CD14-positive monocyte (primary cell): ENCODE measurements around the gene SAV1. TPM values are rescaled to one million over a fixed set of nuclear protein-coding genes. Genes with fewer than 3 reads are reported as not detected.

ENCODE experiments used
- DNase-seq, 3 donors: peaks; one replicate each; pipeline ENCODE4 v3.0.0-alpha.2; 2011 to 2022
- H2AFZ ChIP-seq: 2 replicates; pipeline ENCODE4 v1.6.0; 2012; ENCODE audit warnings: mild to moderate bottlenecking, low read depth, low read length, inconsistent platforms; ENCODE audit not compliant: insufficient read depth, poor library complexity, severe bottlenecking
- H3K27ac ChIP-seq, 2 donors: 1 replicate in 1 of 2; 2 replicates in 1 of 2; pipeline ENCODE4 v1.5.1; 2012 to 2013; ENCODE audit warnings: low read length in 2 of 2, control low read depth in 1 of 2, inconsistent platforms in 1 of 2, low read depth in 1 of 2, mild to moderate bottlenecking in 1 of 2
- H3K27me3 ChIP-seq, 2 donors: one replicate each; pipeline versions ENCODE4 v1.6.0 to v1.6.1; 2011 to 2013; ENCODE audit warnings: low read length in 2 of 2; ENCODE audit not compliant: control insufficient read depth in 2 of 2, insufficient read depth in 2 of 2
- H3K36me3 ChIP-seq, 2 donors: replicated peaks in 1 of 2; 1 replicate in 1 of 2; 2 replicates in 1 of 2; pipeline versions ENCODE4 v1.5.1 to v1.6.1; 2012 to 2013; ENCODE audit warnings: low read length in 2 of 2, control low read depth in 1 of 2, inconsistent platforms in 1 of 2, mild to moderate bottlenecking in 1 of 2; ENCODE audit not compliant: insufficient read depth in 2 of 2, control insufficient read depth in 1 of 2
- H3K4me1 ChIP-seq, 2 donors: 1 replicate in 1 of 2; 2 replicates in 1 of 2; pipeline versions ENCODE4 v1.5.1 to v1.6.1; 2012 to 2013; ENCODE audit warnings: low read length in 2 of 2, control low read depth in 1 of 2, inconsistent platforms in 1 of 2, mild to moderate bottlenecking in 1 of 2, moderate library complexity in 1 of 2; ENCODE audit not compliant: insufficient read depth in 2 of 2, control insufficient read depth in 1 of 2
- H3K4me2 ChIP-seq: replicated peaks from 2 replicates; pipeline ENCODE3; 2012; ENCODE audit warnings: low read length, moderate library complexity, mild to moderate bottlenecking; ENCODE audit not compliant: poor library complexity, severe bottlenecking; ENCODE audit errors: extremely low read depth
- H3K4me3 ChIP-seq, 3 experiments: fragments of 200-600 bp in 1 of 3; sonication (generic) in 1 of 3; replicated peaks in 1 of 3; 1 replicate in 2 of 3; 2 replicates in 1 of 3; pipeline ENCODE4 v1.5.1; 2011 to 2013; ENCODE audit warnings: low read length in 3 of 3, mild to moderate bottlenecking in 3 of 3, control low read depth in 2 of 3, low read depth in 2 of 3, inconsistent platforms in 1 of 3, moderate library complexity in 1 of 3
- H3K79me2 ChIP-seq: 2 replicates; pipeline ENCODE4 v1.6.0; 2012; ENCODE audit warnings: mild to moderate bottlenecking, control low read depth, inconsistent platforms, low read length, moderate library complexity; ENCODE audit not compliant: insufficient read depth
- H3K9ac ChIP-seq: 2 replicates; pipeline ENCODE4 v1.6.0; 2017; ENCODE audit warnings: low read length, mild to moderate bottlenecking; ENCODE audit not compliant: insufficient read depth, poor library complexity, severe bottlenecking
- H3K9me3 ChIP-seq, 2 donors: replicated peaks in 1 of 2; 1 replicate in 1 of 2; 2 replicates in 1 of 2; pipeline versions ENCODE4 v1.5.1 to v1.6.1; 2012 to 2013; ENCODE audit warnings: low read length in 2 of 2, control low read depth in 1 of 2; ENCODE audit not compliant: control insufficient read depth in 1 of 2, insufficient read depth in 1 of 2
- H4K20me1 ChIP-seq: 2 replicates; pipeline ENCODE4 v1.6.0; 2012; ENCODE audit warnings: mild to moderate bottlenecking, low read length, control low read depth, moderate library complexity; ENCODE audit not compliant: insufficient read depth
- H3K27ac Mint-ChIP-seq, 7 donors: one replicate each; pipeline ENCODE4 v1.8.0; 2020; ENCODE audit warnings: mild to moderate bottlenecking in 7 of 7, mixed read lengths in 7 of 7, moderate library complexity in 6 of 7, inconsistent platforms in 2 of 7
- H3K27me3 Mint-ChIP-seq, 3 donors: one replicate each; pipeline ENCODE4 v1.8.0; 2021 to 2022; ENCODE audit warnings: low read depth in 3 of 3, mild to moderate bottlenecking in 3 of 3, mixed read lengths in 3 of 3, moderate library complexity in 3 of 3, inconsistent platforms in 1 of 3
- H3K36me3 Mint-ChIP-seq, 2 donors: one replicate each; pipeline ENCODE4 v1.8.0; 2020; ENCODE audit warnings: mixed read lengths in 2 of 2, inconsistent platforms in 1 of 2, mild to moderate bottlenecking in 1 of 2
- H3K4me1 Mint-ChIP-seq: one replicate; pipeline ENCODE4 v1.8.0; 2020; ENCODE audit warnings: mild to moderate bottlenecking, mixed read lengths
- H3K4me3 Mint-ChIP-seq, 2 donors: one replicate each; pipeline ENCODE4 v1.8.0; 2020; ENCODE audit warnings: mild to moderate bottlenecking in 2 of 2, mixed read lengths in 2 of 2, moderate library complexity in 1 of 2
- H3K9me3 Mint-ChIP-seq, 7 donors: one replicate each; pipeline ENCODE4 v1.8.0; 2020 to 2022; ENCODE audit warnings: mixed read lengths in 7 of 7, mild to moderate bottlenecking in 6 of 7, moderate library complexity in 6 of 7, inconsistent platforms in 2 of 7
- CTCF ChIP-seq: fragments of 200-600 bp; IDR thresholded peaks from one replicate; pipeline ENCODE4 v1.8.0; 2022; ENCODE audit warnings: antibody characterized with exemption, mild to moderate bottlenecking
- WGBS: methylation state at CpG from one replicate; pipeline ENCODE4 v1.1.5; 2013; ENCODE audit warnings: missing lambda C conversion rate; ENCODE audit not compliant: insufficient coverage; 5-methylcytosine and 5-hydroxymethylcytosine counted together
- intact Hi-C, 2 donors: fragments of 100-400 bp; cut with micrococcal nuclease; formaldehyde crosslinking; loops; one replicate each; pipeline versions ENCODE4 v1.15.0 to v1.15.1; 2023
- polyA plus RNA-seq, 3 donors: library from polyadenylated mRNA; depleted of rRNA in 1 of 3; unstranded in 2 of 3; stranded (reverse) in 1 of 3; fragments of 300-500 nt in 2 of 3; fragments of >200 nt in 1 of 3; fragmentation: Illumina TruSeq in 2 of 3; gene quantifications; 1 replicate in 2 of 3; 2 replicates in 1 of 3; pipeline ENCODE4 v1.2.3, GENCODE V29; 2012 to 2021

The SAV1 gene
- polyA plus RNA-seq, 3 donors: 1.8 to 5.1 (median 4.8) TPM

GRCh38 chr14:50676814-50677516 is 8.9 kb upstream of the SAV1 start:
- Histone ChIP-seq H3K4me3 (peak overlapping the region in 2 of 3 experiments; percentile 16 to 60), H2AFZ (peak overlapping the region; percentile 14), H3K4me2 (peak overlapping the region; percentile 64), H3K36me3 (no peaks in the 10 kb centered on the region), H3K27me3 (no peaks in the 10 kb centered on the region), H3K4me1 (peaks cover 20 to 25% of the 10 kb centered on the region in 2 donors), H3K79me2 (no peaks in the 10 kb centered on the region), H4K20me1 (no peaks in the 10 kb centered on the region), H3K27ac (peak overlapping the region in 1 of 2 donors; percentile 66), H3K9me3 (no peaks in the 10 kb centered on the region), H3K9ac (no peak overlapping the region)
- Mint-ChIP-seq H3K9me3 (peaks cover 0 to 2% (median 0%) of the 10 kb centered on the region in 7 donors), H3K4me1 (peaks cover 22% of the 10 kb centered on the region), H3K36me3 (no peaks in the 10 kb centered on the region), H3K27me3 (peaks cover 0 to 2% (median 0%) of the 10 kb centered on the region in 3 donors), H3K4me3 (peak overlapping the region; percentile 56 to 86), H3K27ac (peak overlapping the region in 6 of 7 donors; percentile 45 to 93 (median 73))
- 56% methylated on average over 3 of the region's 7 CpGs for WGBS
- no peak for DNase-seq
- no peak for TF ChIP-seq CTCF
- intact Hi-C loops: no loop called here

DNA sequence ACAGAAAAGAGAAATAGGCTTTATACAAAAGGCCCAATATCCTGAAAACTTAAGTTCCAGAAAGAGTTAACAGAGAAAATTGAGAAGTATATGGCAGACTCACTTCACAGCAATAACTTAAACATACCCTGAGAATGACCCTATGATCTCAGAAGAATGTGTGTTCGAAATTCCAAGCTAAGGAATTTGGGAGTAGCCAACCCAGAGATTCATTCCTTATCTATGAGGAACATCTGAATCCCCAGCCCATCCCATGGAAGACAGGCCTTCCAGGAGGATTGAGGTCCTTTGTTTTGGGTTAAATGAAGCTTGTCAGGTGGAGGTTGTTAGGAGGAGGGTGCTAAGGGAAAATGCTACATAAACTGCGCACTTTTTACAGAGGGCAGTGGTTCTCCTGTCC is 7.5 kb upstream of the SAV1 start:
- Histone ChIP-seq H3K4me3 (no peak overlapping the region), H3K27ac (no peak overlapping the region), H3K27me3 (no peaks in the 10 kb centered on the region), H3K9me3 (no peaks in the 10 kb centered on the region), H3K9ac (no peak overlapping the region), H3K79me2 (no peaks in the 10 kb centered on the region), H4K20me1 (no peaks in the 10 kb centered on the region), H2AFZ (no peak overlapping the region), H3K36me3 (no peaks in the 10 kb centered on the region), H3K4me1 (peaks cover 20 to 25% of the 10 kb centered on the region in 2 donors), H3K4me2 (no peak overlapping the region)
- intact Hi-C loops: no loop called here
- H3K36me3 Mint-ChIP-seq: no peaks in the 10 kb centered on the region
- TF ChIP-seq CTCF: no peak
- peaks cover 0 to 2% (median 0%) of the 10 kb centered on the region in 3 donors for H3K27me3 Mint-ChIP-seq
- no peak overlapping the region for H3K27ac Mint-ChIP-seq
- H3K9me3 Mint-ChIP-seq: no peaks in the 10 kb centered on the region
- H3K4me3 Mint-ChIP-seq: no peak overlapping the region
- DNase-seq: no peak
- 100% methylated on average over 1 of the region's 2 CpGs for WGBS
- peaks cover 22% of the 10 kb centered on the region for H3K4me1 Mint-ChIP-seq
